CD4-positive, alpha-beta T cell (primary cell): ENCODE data around the gene VPS13A. TPM values are rescaled to one million over a fixed set of nuclear protein-coding genes. Genes with fewer than 3 reads are reported as not detected.
A peak's percentile ranks its signal among the peaks of the same experiment; 100 is the strongest.

Experiments used
- ATAC-seq: fragments of 200-7000 bp; cut with Tn5 transposase; one replicate; pipeline ENCODE4 v1.10.0; 2022; ENCODE audit warnings: mild to moderate bottlenecking; ENCODE audit not compliant: poor library complexity
- CTCF ChIA-PET: fragments of 350-600 bp; sonication (Branson Sonifier 250); formaldehyde crosslinking; loops from one replicate; lab custom pipeline; 2021; ENCODE audit warnings: antibody characterized with exemption, inconsistent platforms; lab: Charles Lee
- POLR2A ChIA-PET: fragments of 350-600 bp; sonication (Branson Sonifier 250); formaldehyde crosslinking; loops from one replicate; lab custom pipeline; 2021; ENCODE audit warnings: antibody characterized with exemption, inconsistent platforms; lab: Charles Lee
- DNase-seq, 14 experiments: peaks; one replicate each; pipeline ENCODE4 v3.0.0-alpha.2; 2013 to 2020; ENCODE audit warnings: mixed read lengths in 2 of 14
- H3K27ac ChIP-seq, 2 donors: one replicate each; pipeline versions ENCODE4 v1.5.1 to v1.7.0; 2013; ENCODE audit warnings: low read length in 2 of 2, low read depth in 1 of 2, mild to moderate bottlenecking in 1 of 2
- H3K27me3 ChIP-seq, 2 experiments: 1 replicate in 1 of 2; 2 replicates in 1 of 2; pipeline versions ENCODE4 v1.6.1 to v1.7.0; 2013; ENCODE audit warnings: low read length in 2 of 2, control low read depth in 1 of 2, mild to moderate bottlenecking in 1 of 2, moderate library complexity in 1 of 2; ENCODE audit not compliant: insufficient read depth in 2 of 2, control insufficient read depth in 1 of 2
- H3K36me3 ChIP-seq: one replicate; pipeline ENCODE4 v1.6.1; 2013; ENCODE audit warnings: low read length, control low read depth; ENCODE audit not compliant: insufficient read depth
- H3K4me1 ChIP-seq: one replicate; pipeline ENCODE4 v1.6.1; 2013; ENCODE audit warnings: low read length, control low read depth; ENCODE audit not compliant: insufficient read depth
- H3K4me3 ChIP-seq: one replicate; pipeline ENCODE4 v1.5.1; 2013; ENCODE audit warnings: mild to moderate bottlenecking, low read length, moderate library complexity
- H3K9me3 ChIP-seq, 2 experiments: 1 replicate in 1 of 2; 2 replicates in 1 of 2; pipeline versions ENCODE4 v1.6.1 to v1.7.0; 2013; ENCODE audit warnings: low read length in 2 of 2, mild to moderate bottlenecking in 2 of 2, control low read depth in 1 of 2, moderate library complexity in 1 of 2; ENCODE audit not compliant: control insufficient read depth in 1 of 2, insufficient read depth in 1 of 2
- H3K27ac Mint-ChIP-seq: one replicate; pipeline ENCODE4 v1.8.0; 2020; ENCODE audit warnings: mixed read lengths
- H3K27me3 Mint-ChIP-seq: one replicate; pipeline ENCODE4 v1.8.0; 2021; ENCODE audit warnings: mixed read lengths
- H3K36me3 Mint-ChIP-seq: one replicate; pipeline ENCODE4 v1.8.0; 2021; ENCODE audit warnings: low read depth, mixed read lengths
- H3K4me1 Mint-ChIP-seq: one replicate; pipeline ENCODE4 v1.8.0; 2021; ENCODE audit warnings: low read depth, mixed read lengths
- H3K4me3 Mint-ChIP-seq: one replicate; pipeline ENCODE4 v1.8.0; 2020; ENCODE audit warnings: mild to moderate bottlenecking, mixed read lengths
- H3K9me3 Mint-ChIP-seq: one replicate; pipeline ENCODE4 v1.8.0; 2020; ENCODE audit warnings: mixed read lengths
- intact Hi-C, 2 experiments: fragments of 100-400 bp; cut with DNase I in 1 of 2; cut with micrococcal nuclease in 1 of 2; formaldehyde crosslinking; loops; one replicate each; pipeline versions ENCODE4 v1.15.1 to v1.9.0; 2023 to 2025; cut with DNase I, micrococcal nuclease
- total RNA-seq, 174 experiments: library from RNA in 2 of 174; stranded (reverse) in 2 of 174; gene quantifications; one replicate each; pipeline ENCODE4 v1.2.3 and lab custom pipeline; 2021 to 2026
- TF ChIP-seq, protein P1 (sequence below): fragments of 200-600 bp; IDR thresholded peaks from one replicate; pipeline ENCODE4 v1.8.0; 2022; ENCODE audit warnings: antibody characterized with exemption, mild to moderate bottlenecking

VPS13A gene
- total RNA-seq, 2 experiments from 2014 or later: 37.3 to 41.1 TPM

DNA sequence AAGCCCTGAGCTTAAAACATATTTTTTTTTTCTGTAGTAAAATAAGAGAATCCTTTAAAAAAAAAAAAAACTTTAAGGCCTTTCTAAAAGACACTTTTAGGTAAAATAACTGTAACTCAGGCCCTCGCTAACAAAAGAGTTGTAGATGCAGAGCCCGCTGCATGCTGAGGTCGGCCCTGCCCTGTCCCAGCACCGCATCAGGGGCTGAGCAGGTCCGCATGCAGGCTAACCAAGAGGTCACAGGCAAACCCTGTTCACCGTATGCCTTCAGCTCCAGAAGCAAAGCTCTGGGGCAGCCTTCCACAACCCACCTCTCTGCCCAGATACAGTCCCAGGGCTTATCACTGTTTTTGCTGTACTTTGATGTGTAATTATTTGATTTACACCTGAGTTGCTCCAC lies 254.7 kb downstream of the VPS13A start:
- no peaks in the 10 kb centered on the region for H3K9me3 ChIP-seq
- H3K27me3 Mint-ChIP-seq: peaks cover 5% of the 10 kb centered on the region
- peaks cover 5% of the 10 kb centered on the region for H3K4me1 ChIP-seq
- intact Hi-C loops: loop anchor here (5.0 kb wide), 4 partner anchors 320 to 935 kb away; no protein-coding TSS in a partner anchor
- H3K36me3 Mint-ChIP-seq: no peaks in the 10 kb centered on the region
- ATAC-seq: no peak
- no peaks in the 10 kb centered on the region for H3K9me3 Mint-ChIP-seq
- no peak overlapping the region for H3K27ac ChIP-seq
- ChIA-PET POLR2A (no interaction called here), CTCF (no interaction called here)
- H3K4me3 ChIP-seq: no peak overlapping the region
- TF ChIP-seq, protein P1, sequence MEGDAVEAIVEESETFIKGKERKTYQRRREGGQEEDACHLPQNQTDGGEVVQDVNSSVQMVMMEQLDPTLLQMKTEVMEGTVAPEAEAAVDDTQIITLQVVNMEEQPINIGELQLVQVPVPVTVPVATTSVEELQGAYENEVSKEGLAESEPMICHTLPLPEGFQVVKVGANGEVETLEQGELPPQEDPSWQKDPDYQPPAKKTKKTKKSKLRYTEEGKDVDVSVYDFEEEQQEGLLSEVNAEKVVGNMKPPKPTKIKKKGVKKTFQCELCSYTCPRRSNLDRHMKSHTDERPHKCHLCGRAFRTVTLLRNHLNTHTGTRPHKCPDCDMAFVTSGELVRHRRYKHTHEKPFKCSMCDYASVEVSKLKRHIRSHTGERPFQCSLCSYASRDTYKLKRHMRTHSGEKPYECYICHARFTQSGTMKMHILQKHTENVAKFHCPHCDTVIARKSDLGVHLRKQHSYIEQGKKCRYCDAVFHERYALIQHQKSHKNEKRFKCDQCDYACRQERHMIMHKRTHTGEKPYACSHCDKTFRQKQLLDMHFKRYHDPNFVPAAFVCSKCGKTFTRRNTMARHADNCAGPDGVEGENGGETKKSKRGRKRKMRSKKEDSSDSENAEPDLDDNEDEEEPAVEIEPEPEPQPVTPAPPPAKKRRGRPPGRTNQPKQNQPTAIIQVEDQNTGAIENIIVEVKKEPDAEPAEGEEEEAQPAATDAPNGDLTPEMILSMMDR: no peak
- no peaks in the 10 kb centered on the region for H3K27me3 ChIP-seq
- DNase-seq: no peak
- H3K4me3 Mint-ChIP-seq: no peak overlapping the region
- H3K4me1 Mint-ChIP-seq: peaks cover 5% of the 10 kb centered on the region
- H3K36me3 ChIP-seq: no peaks in the 10 kb centered on the region
- no peak overlapping the region for H3K27ac Mint-ChIP-seq

DNA sequence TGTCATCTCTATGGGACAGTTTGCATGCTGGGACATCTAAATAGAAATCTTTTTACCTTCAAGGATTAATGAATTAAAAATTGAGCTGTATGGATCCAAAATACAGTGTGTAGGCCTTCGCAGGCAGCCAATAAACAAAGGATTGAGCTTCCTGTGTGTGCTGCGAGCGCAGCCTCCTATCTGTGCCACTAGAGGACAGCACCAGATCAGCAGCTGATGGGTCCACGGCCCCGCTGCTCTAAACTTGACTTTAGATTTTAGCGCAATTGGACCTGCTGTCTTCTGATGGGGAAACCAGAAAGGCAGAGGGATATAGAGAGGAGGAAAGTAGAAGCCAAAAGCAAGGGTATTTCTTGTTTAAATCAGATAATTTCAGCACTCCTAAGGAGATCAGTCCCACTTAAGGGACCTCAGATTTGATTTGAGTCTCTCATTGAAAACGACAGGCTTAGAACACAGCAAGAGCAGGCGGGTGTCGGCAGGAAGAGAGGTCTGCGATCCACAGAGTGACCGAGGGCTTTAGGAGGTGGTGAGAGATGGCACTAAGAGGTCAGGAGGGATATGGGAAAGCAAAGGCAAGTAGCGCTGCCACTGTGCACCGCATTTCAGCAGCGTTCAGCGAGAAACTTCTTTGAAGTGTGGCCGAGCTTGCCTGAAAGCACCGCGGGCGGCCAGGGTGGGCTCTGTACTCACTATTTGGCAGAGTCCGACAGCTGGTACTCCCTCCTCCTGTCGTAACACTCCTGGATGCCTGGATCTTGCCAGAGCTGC lies 256.5 kb downstream of the VPS13A start:
- H3K9me3 ChIP-seq: no peaks in the 10 kb centered on the region
- H3K4me3 ChIP-seq: no peak overlapping the region
- intact Hi-C loops: loop anchor here (1.0 to 5.0 kb wide), 5 partner anchors 318 to 933 kb away; no protein-coding TSS in a partner anchor
- no peak overlapping the region for H3K4me3 Mint-ChIP-seq
- ATAC-seq: peak; percentile 91
- TF ChIP-seq, protein P1: peak; percentile 92
- H3K9me3 Mint-ChIP-seq: no peaks in the 10 kb centered on the region
- no peaks in the 10 kb centered on the region for H3K36me3 ChIP-seq
- H3K27ac ChIP-seq: no peak overlapping the region
- H3K27me3 Mint-ChIP-seq: peaks cover 5% of the 10 kb centered on the region
- peaks cover 5% of the 10 kb centered on the region for H3K4me1 ChIP-seq
- peak; percentile 14 to 71 (median 38) for DNase-seq
- H3K27me3 ChIP-seq: no peaks in the 10 kb centered on the region
- peaks cover 5% of the 10 kb centered on the region for H3K4me1 Mint-ChIP-seq
- H3K27ac Mint-ChIP-seq: no peak overlapping the region
- H3K36me3 Mint-ChIP-seq: no peaks in the 10 kb centered on the region
- CTCF ChIA-PET: interaction anchor here (0.6 to 1.6 kb wide), 7 partner anchors 20 to 936 kb away, joined by 3 to 6 read pairs (median 4); no protein-coding TSS in a partner anchor
- POLR2A ChIA-PET: interaction anchor here (1.4 kb wide), 1 partner anchor 12 kb away, joined by 4 read pairs; no protein-coding TSS in a partner anchor

DNA sequence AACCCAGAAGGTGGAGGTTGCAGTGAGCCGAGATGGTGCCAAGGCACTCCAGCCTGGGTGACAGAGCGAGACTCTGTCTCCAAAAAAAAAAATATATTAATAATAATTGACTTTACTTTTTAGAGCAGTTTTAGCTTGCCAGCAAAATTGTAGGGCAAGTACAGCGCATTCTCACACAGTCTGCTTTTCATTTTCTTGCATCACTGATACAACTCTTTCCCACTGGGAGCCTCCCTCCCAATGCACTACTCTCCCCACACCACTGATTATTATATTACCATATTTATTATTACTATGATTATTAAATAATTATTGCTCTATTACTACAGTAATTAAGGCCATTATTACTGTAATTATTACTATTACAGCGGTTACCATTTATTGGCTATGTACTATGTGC lies 257.9 kb downstream of the VPS13A start:
- Histone ChIP-seq H3K36me3 (no peaks in the 10 kb centered on the region), H3K4me3 (no peak overlapping the region), H3K27me3 (no peaks in the 10 kb centered on the region), H3K4me1 (peaks cover 5% of the 10 kb centered on the region), H3K27ac (no peak overlapping the region), H3K9me3 (no peaks in the 10 kb centered on the region)
- CTCF ChIA-PET: interaction anchor here (1.4 kb wide), 1 partner anchor 22 kb away, joined by 5 read pairs; no protein-coding TSS in a partner anchor
- H3K4me1 Mint-ChIP-seq: peaks cover 5% of the 10 kb centered on the region
- no peaks in the 10 kb centered on the region for H3K36me3 Mint-ChIP-seq
- H3K9me3 Mint-ChIP-seq: no peaks in the 10 kb centered on the region
- H3K27me3 Mint-ChIP-seq: peaks cover 5% of the 10 kb centered on the region
- no peak overlapping the region for H3K4me3 Mint-ChIP-seq
- DNase-seq (no peak), ATAC-seq (no peak)
- POLR2A ChIA-PET: no interaction called here
- H3K27ac Mint-ChIP-seq: no peak overlapping the region
- TF ChIP-seq, protein P1: no peak
- intact Hi-C loops: no loop called here
